ENCODE data around the gene ASTL.
A peak's percentile ranks its signal among the peaks of the same experiment; 100 is the strongest.

Gene ASTL

DNA sequence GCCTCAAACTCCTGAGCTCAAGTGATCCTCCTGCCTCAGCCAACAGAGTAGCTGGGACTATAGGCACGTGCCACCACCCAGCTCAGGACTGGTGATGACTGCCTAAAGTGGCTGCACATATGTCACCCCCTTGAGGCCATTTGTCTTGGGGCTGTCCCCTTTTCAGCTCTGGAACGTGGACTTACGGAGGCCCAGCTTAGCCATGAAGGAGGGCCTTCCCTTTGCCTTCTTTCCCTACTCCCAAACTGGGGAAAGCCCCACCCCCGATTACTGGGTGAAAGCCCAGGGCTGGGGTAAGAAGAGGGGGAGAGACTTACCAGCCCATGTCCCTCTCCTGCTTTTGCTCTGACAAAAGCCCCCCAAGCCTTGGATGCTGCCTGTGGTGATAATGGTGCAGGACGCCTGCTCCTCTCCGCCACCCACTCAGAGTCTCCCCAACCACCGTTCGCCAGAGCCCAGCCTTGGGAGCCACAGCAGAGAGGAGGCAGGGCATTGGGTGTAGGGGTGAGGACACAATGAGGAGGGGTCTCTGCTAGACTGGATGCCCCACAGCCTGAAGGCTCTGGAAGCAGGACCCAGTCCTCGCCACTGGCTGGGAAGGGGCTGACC is 9.4 kb upstream of the ASTL start:
- DNase-seq (ENCODE audit: low read depth in 1 of 2, low spot score in 1 of 2) = no peak
- Histone ChIP-seq H3K27ac (replicated peaks) (no peak overlapping the region; the same call in 1 of the 2 replicates), H3K4me3 (replicated peaks; ENCODE audit: insufficient read depth, low read length) (no peak overlapping the region)

DNA sequence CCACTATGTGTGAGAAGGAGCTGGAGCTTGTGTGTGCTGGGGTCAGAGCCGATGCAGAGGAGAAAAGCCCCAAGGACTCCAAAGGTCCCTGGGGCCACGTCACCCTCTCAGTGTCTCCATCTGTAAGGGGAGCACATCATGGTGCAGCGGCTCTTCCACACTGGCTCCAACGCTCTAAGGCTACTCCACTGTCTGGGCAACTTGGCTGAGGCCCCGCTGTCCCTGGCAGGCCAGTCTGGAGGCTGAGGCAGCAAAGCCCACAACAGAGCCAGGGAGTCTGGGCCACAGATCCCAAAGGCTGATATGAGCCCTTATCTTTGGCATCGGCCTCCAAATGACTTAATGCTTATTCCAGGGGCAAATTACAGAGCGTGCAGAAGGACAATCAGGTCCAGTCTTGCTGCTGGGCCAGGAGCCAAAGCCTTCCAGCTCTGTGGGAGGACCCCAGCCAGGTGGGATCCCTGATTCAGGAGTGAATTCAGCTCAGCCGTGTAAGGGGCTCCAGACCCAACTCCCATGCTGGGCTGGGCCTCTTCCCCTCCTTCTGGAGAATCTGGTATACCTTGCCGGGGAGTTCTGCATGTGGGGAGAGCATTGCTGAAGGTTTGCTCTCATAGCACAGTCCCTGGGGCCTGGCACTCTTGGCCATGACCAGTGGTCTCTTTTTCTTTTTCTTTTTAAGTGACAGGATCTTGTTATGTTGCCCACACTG is 8.7 kb upstream of the ASTL start:
- no peak overlapping the region for H3K4me3 ChIP-seq (replicated peaks; ENCODE audit: insufficient read depth, low read length)
- peak overlapping the region; percentile 91 for H3K27ac ChIP-seq (replicated peaks)
- DNase-seq (ENCODE audit: low read depth in 1 of 2, low spot score in 1 of 2) = no peak
- no peaks in the 10 kb centered on the region for H3K27me3 ChIP-seq (ENCODE audit: insufficient read depth, poor library complexity, severe bottlenecking)
- no peak for TF ChIP-seq GABPA (IDR thresholded peaks at IDR 0.05; ENCODE audit: low read depth)
- TF ChIP-seq POLR2AphosphoS5 (IDR thresholded peaks at IDR 0.05; ENCODE audit: low read depth) = no peak

More for the DNA sequence above, 9.4 kb upstream of the ASTL start:
- H3K27me3 ChIP-seq (ENCODE audit: insufficient read depth, poor library complexity, severe bottlenecking) = no peaks in the 10 kb centered on the region
- TF ChIP-seq POLR2AphosphoS5 (IDR thresholded peaks at IDR 0.05; ENCODE audit: low read depth) (no peak), SPI1 (IDR thresholded peaks at IDR 0.05; ENCODE audit: borderline replicate concordance, low read depth) (no peak), GABPA (IDR thresholded peaks at IDR 0.05; ENCODE audit: low read depth) (no peak)
- TF ChIP-seq, protein P1, sequence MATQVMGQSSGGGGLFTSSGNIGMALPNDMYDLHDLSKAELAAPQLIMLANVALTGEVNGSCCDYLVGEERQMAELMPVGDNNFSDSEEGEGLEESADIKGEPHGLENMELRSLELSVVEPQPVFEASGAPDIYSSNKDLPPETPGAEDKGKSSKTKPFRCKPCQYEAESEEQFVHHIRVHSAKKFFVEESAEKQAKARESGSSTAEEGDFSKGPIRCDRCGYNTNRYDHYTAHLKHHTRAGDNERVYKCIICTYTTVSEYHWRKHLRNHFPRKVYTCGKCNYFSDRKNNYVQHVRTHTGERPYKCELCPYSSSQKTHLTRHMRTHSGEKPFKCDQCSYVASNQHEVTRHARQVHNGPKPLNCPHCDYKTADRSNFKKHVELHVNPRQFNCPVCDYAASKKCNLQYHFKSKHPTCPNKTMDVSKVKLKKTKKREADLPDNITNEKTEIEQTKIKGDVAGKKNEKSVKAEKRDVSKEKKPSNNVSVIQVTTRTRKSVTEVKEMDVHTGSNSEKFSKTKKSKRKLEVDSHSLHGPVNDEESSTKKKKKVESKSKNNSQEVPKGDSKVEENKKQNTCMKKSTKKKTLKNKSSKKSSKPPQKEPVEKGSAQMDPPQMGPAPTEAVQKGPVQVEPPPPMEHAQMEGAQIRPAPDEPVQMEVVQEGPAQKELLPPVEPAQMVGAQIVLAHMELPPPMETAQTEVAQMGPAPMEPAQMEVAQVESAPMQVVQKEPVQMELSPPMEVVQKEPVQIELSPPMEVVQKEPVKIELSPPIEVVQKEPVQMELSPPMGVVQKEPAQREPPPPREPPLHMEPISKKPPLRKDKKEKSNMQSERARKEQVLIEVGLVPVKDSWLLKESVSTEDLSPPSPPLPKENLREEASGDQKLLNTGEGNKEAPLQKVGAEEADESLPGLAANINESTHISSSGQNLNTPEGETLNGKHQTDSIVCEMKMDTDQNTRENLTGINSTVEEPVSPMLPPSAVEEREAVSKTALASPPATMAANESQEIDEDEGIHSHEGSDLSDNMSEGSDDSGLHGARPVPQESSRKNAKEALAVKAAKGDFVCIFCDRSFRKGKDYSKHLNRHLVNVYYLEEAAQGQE (IDR thresholded peaks at IDR 0.05; ENCODE audit: insufficient replicate concordance, low read depth) = no peak
- TF ChIP-seq, protein P2, sequence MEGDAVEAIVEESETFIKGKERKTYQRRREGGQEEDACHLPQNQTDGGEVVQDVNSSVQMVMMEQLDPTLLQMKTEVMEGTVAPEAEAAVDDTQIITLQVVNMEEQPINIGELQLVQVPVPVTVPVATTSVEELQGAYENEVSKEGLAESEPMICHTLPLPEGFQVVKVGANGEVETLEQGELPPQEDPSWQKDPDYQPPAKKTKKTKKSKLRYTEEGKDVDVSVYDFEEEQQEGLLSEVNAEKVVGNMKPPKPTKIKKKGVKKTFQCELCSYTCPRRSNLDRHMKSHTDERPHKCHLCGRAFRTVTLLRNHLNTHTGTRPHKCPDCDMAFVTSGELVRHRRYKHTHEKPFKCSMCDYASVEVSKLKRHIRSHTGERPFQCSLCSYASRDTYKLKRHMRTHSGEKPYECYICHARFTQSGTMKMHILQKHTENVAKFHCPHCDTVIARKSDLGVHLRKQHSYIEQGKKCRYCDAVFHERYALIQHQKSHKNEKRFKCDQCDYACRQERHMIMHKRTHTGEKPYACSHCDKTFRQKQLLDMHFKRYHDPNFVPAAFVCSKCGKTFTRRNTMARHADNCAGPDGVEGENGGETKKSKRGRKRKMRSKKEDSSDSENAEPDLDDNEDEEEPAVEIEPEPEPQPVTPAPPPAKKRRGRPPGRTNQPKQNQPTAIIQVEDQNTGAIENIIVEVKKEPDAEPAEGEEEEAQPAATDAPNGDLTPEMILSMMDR (IDR thresholded peaks at IDR 0.05; ENCODE audit: insufficient read depth, low read length) = no peak

DNA sequence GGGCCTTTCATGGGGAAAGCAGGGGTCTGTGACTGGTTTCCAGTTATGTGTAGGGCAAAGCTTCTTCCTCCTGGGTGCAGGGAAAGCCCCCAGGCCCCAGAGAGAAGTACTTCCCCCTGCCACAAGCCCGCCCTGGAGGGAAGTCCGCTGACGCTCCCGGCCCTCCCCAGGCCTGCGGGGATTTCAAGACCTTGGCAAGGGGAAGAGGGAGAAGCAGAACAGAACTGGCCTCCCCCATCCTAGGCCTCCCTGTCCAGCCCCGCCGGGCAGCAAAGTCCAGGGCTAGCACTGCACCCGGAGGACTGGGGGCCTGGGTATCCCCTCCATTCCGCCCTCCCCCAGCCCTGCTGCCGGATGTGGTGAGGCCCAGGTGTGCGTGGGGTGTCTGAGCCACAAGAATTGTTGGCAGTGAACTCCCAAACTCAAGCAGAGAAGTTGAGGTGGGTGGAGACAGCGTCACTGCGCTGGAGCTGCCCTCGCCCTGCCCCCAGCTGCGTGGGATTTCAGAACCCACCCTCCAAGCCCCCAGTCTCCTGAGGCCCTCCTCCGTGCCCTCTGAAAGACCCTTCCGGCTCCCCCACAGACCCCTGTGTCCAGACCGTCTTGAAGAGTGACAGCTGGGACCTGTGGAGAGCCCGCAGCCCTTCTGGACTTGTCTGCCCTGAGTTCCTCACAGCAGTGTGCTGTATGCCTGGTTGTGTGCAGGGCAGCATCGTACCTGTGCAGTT is 8.0 kb upstream of the ASTL start:
- Histone ChIP-seq H3K27ac (replicated peaks) (peak overlapping the region; percentile 91), H3K27me3 (ENCODE audit: insufficient read depth, poor library complexity, severe bottlenecking) (no peaks in the 10 kb centered on the region)
- DNase-seq (ENCODE audit: low read depth in 1 of 2, low spot score in 1 of 2) = peak; percentile 70 to 90

More for the DNA sequence above, 8.0 kb upstream of the ASTL start:
- H3K4me3 ChIP-seq (replicated peaks; ENCODE audit: insufficient read depth, low read length) = peak overlapping the region; percentile 58; the same call in 1 of the 2 replicates
- TF ChIP-seq, protein P1 (IDR thresholded peaks at IDR 0.05; ENCODE audit: insufficient replicate concordance, low read depth) = peak; percentile 37
- TF ChIP-seq, protein P2 (IDR thresholded peaks at IDR 0.05; ENCODE audit: insufficient read depth, low read length) = no peak
- TF ChIP-seq SPI1 (IDR thresholded peaks at IDR 0.05; ENCODE audit: borderline replicate concordance, low read depth) = peak; percentile 83
- TF ChIP-seq POLR2AphosphoS5 (IDR thresholded peaks at IDR 0.05; ENCODE audit: low read depth) = peak; percentile 93
- peak; percentile 71 for TF ChIP-seq GABPA (IDR thresholded peaks at IDR 0.05; ENCODE audit: low read depth)

All from HL-60 (cell line).